ENCODE data around the gene ENO4. TPM values are rescaled to one million over a fixed set of nuclear protein-coding genes. Genes with fewer than 3 reads are reported as not detected.
A peak's percentile ranks its signal among the peaks of the same experiment; 100 is the strongest.

The ENO4 gene
- total RNA-seq, 1 donor from 2014 or later = 0.64 TPM

GRCh38 chr10:116899626-116900025 is 50.3 kb downstream of the ENO4 start:
- no peak for DNase-seq
- intact Hi-C loops (cut with micrococcal nuclease) = no loop called here
- ATAC-seq = no peak

GRCh38 chr10:116905845-116906210 is 56.5 kb downstream of the ENO4 start:
- DNase-seq (no peak), ATAC-seq (no peak)
- intact Hi-C loops (cut with micrococcal nuclease) = no loop called here

DNA sequence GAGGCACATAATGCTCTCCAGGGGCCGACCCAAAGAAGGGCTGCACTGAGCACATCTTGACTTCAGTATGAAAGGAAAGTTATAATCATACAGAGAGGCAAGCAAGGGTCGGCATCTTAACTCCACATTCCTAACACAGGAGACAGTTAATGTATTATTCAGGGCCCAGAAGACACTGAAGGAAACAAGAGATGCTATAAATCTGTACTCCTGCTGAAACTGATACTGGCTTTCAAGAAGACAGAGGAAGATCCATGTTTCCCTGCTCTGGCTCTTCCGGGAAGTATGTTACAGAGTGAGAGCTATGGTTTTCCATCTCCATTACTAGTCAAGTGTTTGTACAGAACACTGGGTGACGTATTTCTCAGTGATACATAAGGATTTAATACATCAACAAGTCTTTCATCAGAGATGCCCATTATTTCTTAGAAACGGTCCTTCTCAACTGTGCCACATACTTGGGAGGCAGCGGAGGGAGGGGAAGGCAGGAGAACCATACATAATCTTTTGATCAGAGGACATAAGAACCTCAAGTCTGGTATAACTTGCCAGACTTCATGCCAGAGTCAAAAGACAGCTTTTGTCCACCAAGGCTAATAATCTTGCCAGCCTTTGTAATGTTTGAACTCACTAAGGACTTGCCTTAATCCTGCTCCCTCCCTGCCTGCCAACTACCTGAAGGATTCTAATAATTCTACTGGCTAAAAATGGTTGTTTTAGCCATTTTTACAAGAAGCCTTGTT is 58.1 kb downstream of the ENO4 start:
- ATAC-seq = no peak
- no peak for DNase-seq
- intact Hi-C loops (cut with micrococcal nuclease) = no loop called here

GRCh38 chr10:116909307-116909706 is 60.0 kb downstream of the ENO4 start:
- DNase-seq (no peak), ATAC-seq (no peak)
- intact Hi-C loops (cut with micrococcal nuclease) = no loop called here

DNA sequence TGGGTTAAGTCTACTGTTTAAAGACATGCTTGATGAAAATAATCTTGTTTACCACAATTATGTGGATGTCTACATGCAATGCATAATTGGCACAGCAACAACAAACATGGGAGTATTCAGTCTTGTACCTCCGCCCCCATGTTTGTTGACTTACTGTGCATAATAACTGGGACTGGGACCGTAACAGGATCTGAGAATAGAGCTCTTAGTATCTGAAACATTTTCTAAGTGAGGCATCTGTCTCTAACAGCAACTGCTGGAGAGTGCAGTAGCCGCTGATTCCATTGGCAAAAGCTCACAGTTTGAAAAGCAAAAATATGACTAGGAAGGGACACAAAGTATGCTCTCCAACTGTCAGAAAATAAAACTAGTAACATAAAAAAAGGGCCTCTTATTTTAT is 61.6 kb downstream of the ENO4 start:
- no peak for ATAC-seq
- intact Hi-C loops (cut with micrococcal nuclease) = no loop called here

GRCh38 chr10:116912162-116912561 is 62.9 kb downstream of the ENO4 start:
- intact Hi-C loops (cut with micrococcal nuclease) = no loop called here
- ATAC-seq (no peak), DNase-seq (no peak)

More for the DNA sequence above, 61.6 kb downstream of the ENO4 start:
- DNase-seq = no peak

DNA sequence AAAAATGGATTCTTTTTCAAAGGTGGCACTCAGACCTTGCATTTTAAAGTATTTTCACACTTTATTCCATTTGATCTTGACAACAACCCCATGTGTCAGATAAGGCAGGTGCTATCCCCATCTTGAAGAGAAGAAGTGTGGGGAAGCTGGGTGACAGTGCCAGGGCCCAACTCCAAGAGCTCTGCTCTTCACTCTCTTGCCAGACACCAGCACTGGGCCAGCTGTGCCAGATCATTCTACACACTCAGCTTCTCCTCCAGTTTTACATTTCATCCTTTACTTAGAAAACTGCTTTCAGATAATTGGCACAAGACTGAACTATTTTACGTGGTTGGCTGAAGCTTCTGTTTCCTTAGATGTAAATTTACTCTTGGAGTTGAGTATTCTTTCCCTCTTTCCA is 64.4 kb downstream of the ENO4 start:
- peak; percentile 44 for DNase-seq
- ATAC-seq = peak; percentile 73
- intact Hi-C loops (cut with micrococcal nuclease) = no loop called here

DNA sequence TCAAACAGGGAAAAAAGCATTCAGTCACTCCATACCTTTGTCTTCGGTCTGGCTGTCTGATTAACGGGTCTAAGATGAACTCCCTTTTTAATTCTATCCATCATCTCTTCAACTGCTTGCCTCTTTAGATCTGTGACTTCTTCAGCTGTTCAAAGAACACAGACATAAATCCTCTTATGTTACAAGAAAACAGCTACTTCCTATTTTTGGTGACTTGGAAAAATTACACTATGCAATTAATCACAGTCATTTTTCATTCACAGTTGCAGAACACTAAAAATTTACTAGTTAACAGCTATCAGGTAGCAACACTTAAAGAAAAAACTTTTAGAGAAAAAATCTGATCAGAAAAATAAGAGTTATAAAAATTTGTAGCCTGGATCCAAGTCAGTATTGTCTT is 66.0 kb downstream of the ENO4 start:
- intact Hi-C loops (cut with micrococcal nuclease) = no loop called here
- DNase-seq (no peak), ATAC-seq (no peak)

DNA sequence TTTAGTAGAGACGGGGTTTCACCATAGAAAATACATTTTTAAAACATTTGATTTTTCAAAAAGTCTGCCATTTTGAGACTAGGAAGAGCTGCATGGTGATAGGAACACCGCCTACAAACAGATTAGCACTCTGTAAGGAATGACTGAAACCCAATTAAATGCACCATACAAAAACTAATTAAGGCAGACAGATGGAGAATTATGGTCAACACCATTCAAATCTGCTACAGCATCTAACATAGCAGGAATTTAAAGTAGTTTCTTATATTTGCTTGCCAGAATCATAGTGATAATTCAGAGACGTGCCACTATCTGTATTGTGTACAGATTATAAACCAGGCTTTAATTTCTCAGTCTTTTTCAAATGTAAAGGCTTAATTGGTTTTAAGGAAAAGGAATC is 68.2 kb downstream of the ENO4 start:
- ATAC-seq = no peak
- DNase-seq = no peak
- intact Hi-C loops (cut with micrococcal nuclease) = no loop called here

DNA sequence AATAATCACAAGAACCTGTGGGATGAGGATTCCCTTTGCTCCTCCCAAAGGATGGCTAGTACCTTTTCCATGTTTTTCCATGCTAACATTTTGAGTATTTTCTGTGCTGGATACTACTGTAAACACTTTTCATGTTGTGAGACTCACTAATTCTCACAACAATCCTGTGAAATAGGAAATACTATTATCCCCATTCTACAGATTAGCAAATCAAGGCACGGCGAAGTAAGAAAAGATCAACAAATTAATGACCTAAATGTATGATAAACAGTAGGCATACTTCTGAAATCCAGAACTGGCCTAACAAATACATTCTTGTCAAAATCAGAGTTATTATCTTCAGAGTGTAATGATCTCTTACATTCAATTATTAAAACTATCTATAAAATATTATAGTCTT is 69.3 kb downstream of the ENO4 start:
- DNase-seq (no peak), ATAC-seq (no peak)
- intact Hi-C loops (cut with micrococcal nuclease) = no loop called here

GRCh38 chr10:116919164-116919563 is 69.9 kb downstream of the ENO4 start:
- ATAC-seq = peak; percentile 41
- intact Hi-C loops (cut with micrococcal nuclease) = no loop called here
- DNase-seq = no peak

- ATAC-seq (no peak), DNase-seq (no peak)
- intact Hi-C loops (cut with micrococcal nuclease) = no loop called here
Observed at GRCh38 chr10:116919706-116920105, 70.4 kb downstream of the ENO4 start.

DNA sequence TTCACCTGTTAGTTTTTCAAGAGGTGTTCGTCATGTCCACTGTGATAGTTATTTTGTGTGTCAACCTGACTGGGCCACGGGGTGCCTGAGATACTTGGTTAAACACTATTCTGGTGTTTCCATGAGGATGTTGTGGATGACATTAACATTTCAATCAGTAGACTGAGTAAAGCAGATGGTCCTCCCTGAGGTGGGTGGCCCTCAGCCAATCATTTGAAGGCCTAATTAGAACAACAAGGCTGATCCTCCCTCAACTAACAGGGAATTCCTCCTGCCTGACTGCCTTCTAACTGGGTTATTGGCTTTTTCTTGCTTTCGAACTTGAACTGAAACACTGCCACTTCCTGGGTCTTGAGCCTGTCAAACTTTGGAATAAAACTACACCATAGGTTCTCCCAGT is 75.8 kb downstream of the ENO4 start:
- intact Hi-C loops (cut with micrococcal nuclease) = no loop called here
- ATAC-seq (no peak), DNase-seq (no peak)

GRCh38 chr10:116926426-116926825 is 77.1 kb downstream of the ENO4 start:
- intact Hi-C loops (cut with micrococcal nuclease) = no loop called here
- ATAC-seq = no peak
- no peak for DNase-seq

- ATAC-seq = no peak
- intact Hi-C loops (cut with micrococcal nuclease) = no loop called here
- no peak for DNase-seq
Observed at GRCh38 chr10:116931806-116932205, 82.5 kb downstream of the ENO4 start.

Other genes starting within 250 kb of the ENO4 start
- gene PNLIPRP2, start 228.5 kb upstream of the ENO4 start, total RNA-seq = not detected
- 22.5 TPM for gene HSPA12A, start 106.9 kb upstream of the ENO4 start, total RNA-seq
- 5.0 TPM for gene SHTN1, start 155.7 kb downstream of the ENO4 start, total RNA-seq

Data from left ventricle myocardium superior (tissue), 1 donor.